HCT116 (cell line): ENCODE measurements around the gene ASB15. TPM values are rescaled to one million over a fixed set of nuclear protein-coding genes. Genes with fewer than 3 reads are reported as not detected.

Experiments
- ATAC-seq: fragments of 200-7000 bp; cut with Tn5 transposase; 2 replicates; pipeline ENCODE4 v1.9.1; 2020; ENCODE audit warnings: mild to moderate bottlenecking, moderate library complexity
- BruUV-seq: library from RNA; stranded (reverse); fragments of 400-500 nt; replicated peaks from 2 replicates; lab custom pipeline; 2021; lab: Mats Ljungman, UMichigan
- CTCF ChIA-PET: fragments of 300-600 bp; sonication (Branson Sonifier 250); formaldehyde crosslinking; loops from one replicate; lab custom pipeline; 2021; ENCODE audit warnings: antibody characterized with exemption; lab: Charles Lee
- POLR2A ChIA-PET: fragments of 300-600, 350-600 bp; sonication (Branson Sonifier 250); formaldehyde crosslinking; loops from one replicate; lab custom pipeline; 2021; ENCODE audit warnings: antibody characterized with exemption; lab: Charles Lee
- RAD21 ChIA-PET, 2 experiments: fragments of 300-600 bp; sonication (Branson Sonifier 250); formaldehyde crosslinking; loops; one replicate each; lab custom pipeline; 2023; ENCODE audit warnings: low total read pairs in 2 of 2; ENCODE audit not compliant: uncharacterized antibody in 2 of 2, unreplicated experiment in 2 of 2, low non-redundant PET in 1 of 2; lab: Charles Lee
- DNase-seq: peaks from one replicate; pipeline ENCODE4 v3.0.0-alpha.2; 2010; ENCODE audit warnings: low read depth, low spot score
- H2AFZ ChIP-seq: fragments of 200-600 bp; shearing (Covaris generic), sonication (generic); 2 replicates; pipeline ENCODE4 v1.6.1; 2017; ENCODE audit warnings: low read depth, mixed run types, mixed read lengths, antibody characterized with exemption, low read length; ENCODE audit not compliant: poor library complexity, severe bottlenecking
- H3K27ac ChIP-seq: 2 replicates; pipeline ENCODE4 v1.5.1; 2012; ENCODE audit warnings: low read depth, low read length
- H3K27me3 ChIP-seq: fragments of 200-600 bp; sonication (generic); 2 replicates; pipeline ENCODE4 v1.6.1; 2016; ENCODE audit warnings: mixed run types, low read length, mixed read lengths; ENCODE audit not compliant: insufficient read depth
- H3K36me3 ChIP-seq, 2 experiments: fragments of 200-500 bp in 1 of 2; fragments of 200-600 bp in 1 of 2; sonication (Bioruptor generic) in 1 of 2; sonication (generic) in 1 of 2; 2 replicates each; pipeline versions ENCODE4 v1.5.1 to v1.6.1; 2014 to 2016; ENCODE audit warnings: low read length in 2 of 2, inconsistent platforms in 1 of 2, mixed read lengths in 1 of 2, mixed run types in 1 of 2; ENCODE audit not compliant: insufficient read depth in 2 of 2, control insufficient read depth in 1 of 2
- H3K4me1 ChIP-seq, 2 experiments: fragments of 200-600 bp in 1 of 2; sonication (generic) in 1 of 2; 2 replicates each; pipeline versions ENCODE4 v1.5.1 to v1.6.1; 2012 to 2017; ENCODE audit warnings: low read length in 2 of 2, inconsistent platforms in 1 of 2, mild to moderate bottlenecking in 1 of 2, mixed read lengths in 1 of 2, mixed run types in 1 of 2, moderate library complexity in 1 of 2; ENCODE audit not compliant: insufficient read depth in 2 of 2, control insufficient read depth in 1 of 2
- H3K4me2 ChIP-seq: fragments of 200-600 bp; sonication (generic); 2 replicates; pipeline ENCODE4 v1.6.1; 2017; ENCODE audit warnings: mixed run types, low read length, mixed read lengths
- H3K4me3 ChIP-seq, 2 experiments: fragments of 200-600 bp in 1 of 2; sonication (generic) in 1 of 2; replicated peaks in 1 of 2; 2 replicates each; pipeline ENCODE4 v1.5.1; 2011 to 2016; ENCODE audit warnings: low read length in 2 of 2, control low read depth in 1 of 2, low read depth in 1 of 2, mild to moderate bottlenecking in 1 of 2, mixed read lengths in 1 of 2, mixed run types in 1 of 2
- H3K79me2 ChIP-seq: fragments of 200-600 bp; sonication (generic); 2 replicates; pipeline ENCODE4 v1.6.1; 2017; ENCODE audit warnings: mild to moderate bottlenecking, mixed run types, low read length, moderate library complexity, mixed read lengths; ENCODE audit not compliant: insufficient read depth
- H3K9ac ChIP-seq: fragments of 200-600 bp; sonication (generic); 2 replicates; pipeline ENCODE4 v1.6.1; 2016; ENCODE audit warnings: low read length, mixed read lengths
- H3K9me2 ChIP-seq: fragments of 200-600 bp; sonication (generic), shearing (Covaris generic); 2 replicates; pipeline ENCODE4 v1.6.1; 2017; ENCODE audit warnings: mixed run types, mild to moderate bottlenecking, moderate library complexity; ENCODE audit not compliant: insufficient read depth
- H3K9me3 ChIP-seq, 2 experiments: fragments of 200-500 bp in 1 of 2; fragments of 200-600 bp in 1 of 2; sonication (Bioruptor generic) in 1 of 2; sonication (generic) in 1 of 2; 2 replicates each; pipeline ENCODE4 v1.6.1; 2014 to 2017; ENCODE audit warnings: low read length in 2 of 2, mixed read lengths in 2 of 2, inconsistent platforms in 1 of 2, low read depth in 1 of 2, mild to moderate bottlenecking in 1 of 2, mixed run types in 1 of 2, moderate library complexity in 1 of 2; ENCODE audit not compliant: control insufficient read depth in 1 of 2, insufficient read depth in 1 of 2
- H4K20me1 ChIP-seq: fragments of 200-600 bp; sonication (generic), shearing (Covaris generic); 2 replicates; pipeline ENCODE4 v1.6.1; 2017; ENCODE audit warnings: mixed run types, mild to moderate bottlenecking, moderate library complexity; ENCODE audit not compliant: insufficient read depth
- EGR1 ChIP-seq: IDR thresholded peaks from 2 replicates; pipeline ENCODE4 v1.6.1; 2012; ENCODE audit warnings: low read depth
- intact Hi-C: fragments of 100-400 bp; cut with micrococcal nuclease; formaldehyde crosslinking; loops from 2 replicates; pipeline ENCODE4 v1.10.0; 2022
- total RNA-seq: library from RNA; stranded (reverse); gene quantifications from one replicate; pipeline ENCODE4 v1.2.1, GENCODE V29; 2021; ENCODE audit not compliant: unreplicated experiment
- TF ChIP-seq, protein P1 (sequence below): IDR thresholded peaks from 2 replicates; pipeline ENCODE4 v1.6.1; 2012; ENCODE audit warnings: low read depth

Gene ASB15
- total RNA-seq, 1 experiment from 2014 or later = not detected

DNA sequence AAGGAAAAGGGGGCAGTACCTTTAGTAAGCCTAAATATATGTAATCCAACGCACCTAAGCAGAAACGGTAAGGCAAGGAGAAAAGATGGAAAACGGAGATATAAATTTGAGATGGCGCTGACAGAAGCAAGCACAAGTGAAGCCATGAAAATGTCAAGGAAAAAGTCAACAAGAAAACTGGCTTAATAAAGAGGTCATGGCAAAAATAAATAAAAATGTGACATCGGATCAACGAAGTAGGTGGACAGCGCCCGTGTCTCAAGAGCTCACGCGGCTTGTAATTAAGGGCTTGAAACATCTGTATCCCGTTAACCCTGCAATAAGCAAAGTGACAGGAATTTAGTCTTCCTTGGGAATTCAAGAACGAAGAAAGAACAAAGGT is 44.6 kb upstream of the ASB15 start:
- ChIA-PET POLR2A (interaction anchor here (1.6 kb wide), 1 partner anchor 9 kb away, joined by 4 read pairs; no protein-coding TSS in a partner anchor), RAD21 (no interaction called here), CTCF (interaction anchor here (1.1 kb wide), 1 partner anchor 20 kb away, joined by 3 read pairs; no protein-coding TSS in a partner anchor)
- H3K4me2 ChIP-seq = peak overlapping the region; percentile 95
- no peaks in the 10 kb centered on the region for H3K9me2 ChIP-seq
- H4K20me1 ChIP-seq = no peaks in the 10 kb centered on the region
- peak overlapping the region; percentile 97 for H3K9ac ChIP-seq
- TSS peak; percentile 57 for BruUV-seq
- no peaks in the 10 kb centered on the region for H3K9me3 ChIP-seq
- ATAC-seq (no peak), DNase-seq (no peak)
- no peaks in the 10 kb centered on the region for H3K27me3 ChIP-seq
- H3K4me1 ChIP-seq = peaks cover 5 to 12% of the 10 kb centered on the region in 2 experiments; a peak in 3 of 4 replicates
- H3K36me3 ChIP-seq = peaks cover 3 to 6% of the 10 kb centered on the region in 2 experiments; a peak in 1 of 4 replicates
- H3K79me2 ChIP-seq = peaks cover 39% of the 10 kb centered on the region
- H3K27ac ChIP-seq = peak overlapping the region; percentile 36
- peak overlapping the region; percentile 98 to 99 for H3K4me3 ChIP-seq
- H2AFZ ChIP-seq = peak overlapping the region; percentile 87
- TF ChIP-seq, protein P1, sequence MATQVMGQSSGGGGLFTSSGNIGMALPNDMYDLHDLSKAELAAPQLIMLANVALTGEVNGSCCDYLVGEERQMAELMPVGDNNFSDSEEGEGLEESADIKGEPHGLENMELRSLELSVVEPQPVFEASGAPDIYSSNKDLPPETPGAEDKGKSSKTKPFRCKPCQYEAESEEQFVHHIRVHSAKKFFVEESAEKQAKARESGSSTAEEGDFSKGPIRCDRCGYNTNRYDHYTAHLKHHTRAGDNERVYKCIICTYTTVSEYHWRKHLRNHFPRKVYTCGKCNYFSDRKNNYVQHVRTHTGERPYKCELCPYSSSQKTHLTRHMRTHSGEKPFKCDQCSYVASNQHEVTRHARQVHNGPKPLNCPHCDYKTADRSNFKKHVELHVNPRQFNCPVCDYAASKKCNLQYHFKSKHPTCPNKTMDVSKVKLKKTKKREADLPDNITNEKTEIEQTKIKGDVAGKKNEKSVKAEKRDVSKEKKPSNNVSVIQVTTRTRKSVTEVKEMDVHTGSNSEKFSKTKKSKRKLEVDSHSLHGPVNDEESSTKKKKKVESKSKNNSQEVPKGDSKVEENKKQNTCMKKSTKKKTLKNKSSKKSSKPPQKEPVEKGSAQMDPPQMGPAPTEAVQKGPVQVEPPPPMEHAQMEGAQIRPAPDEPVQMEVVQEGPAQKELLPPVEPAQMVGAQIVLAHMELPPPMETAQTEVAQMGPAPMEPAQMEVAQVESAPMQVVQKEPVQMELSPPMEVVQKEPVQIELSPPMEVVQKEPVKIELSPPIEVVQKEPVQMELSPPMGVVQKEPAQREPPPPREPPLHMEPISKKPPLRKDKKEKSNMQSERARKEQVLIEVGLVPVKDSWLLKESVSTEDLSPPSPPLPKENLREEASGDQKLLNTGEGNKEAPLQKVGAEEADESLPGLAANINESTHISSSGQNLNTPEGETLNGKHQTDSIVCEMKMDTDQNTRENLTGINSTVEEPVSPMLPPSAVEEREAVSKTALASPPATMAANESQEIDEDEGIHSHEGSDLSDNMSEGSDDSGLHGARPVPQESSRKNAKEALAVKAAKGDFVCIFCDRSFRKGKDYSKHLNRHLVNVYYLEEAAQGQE = peak; percentile 40
- no peak for TF ChIP-seq EGR1
- intact Hi-C loops = no loop called here
